IPS-NIHi7 (cell line): ENCODE results near the gene LENG1.

Experiments used
- DNase-seq: peaks from one replicate; pipeline ENCODE4 v3.0.0; 2012; ENCODE audit warnings: mixed read lengths; ENCODE audit errors: extremely low spot score

LENG1 gene

DNA sequence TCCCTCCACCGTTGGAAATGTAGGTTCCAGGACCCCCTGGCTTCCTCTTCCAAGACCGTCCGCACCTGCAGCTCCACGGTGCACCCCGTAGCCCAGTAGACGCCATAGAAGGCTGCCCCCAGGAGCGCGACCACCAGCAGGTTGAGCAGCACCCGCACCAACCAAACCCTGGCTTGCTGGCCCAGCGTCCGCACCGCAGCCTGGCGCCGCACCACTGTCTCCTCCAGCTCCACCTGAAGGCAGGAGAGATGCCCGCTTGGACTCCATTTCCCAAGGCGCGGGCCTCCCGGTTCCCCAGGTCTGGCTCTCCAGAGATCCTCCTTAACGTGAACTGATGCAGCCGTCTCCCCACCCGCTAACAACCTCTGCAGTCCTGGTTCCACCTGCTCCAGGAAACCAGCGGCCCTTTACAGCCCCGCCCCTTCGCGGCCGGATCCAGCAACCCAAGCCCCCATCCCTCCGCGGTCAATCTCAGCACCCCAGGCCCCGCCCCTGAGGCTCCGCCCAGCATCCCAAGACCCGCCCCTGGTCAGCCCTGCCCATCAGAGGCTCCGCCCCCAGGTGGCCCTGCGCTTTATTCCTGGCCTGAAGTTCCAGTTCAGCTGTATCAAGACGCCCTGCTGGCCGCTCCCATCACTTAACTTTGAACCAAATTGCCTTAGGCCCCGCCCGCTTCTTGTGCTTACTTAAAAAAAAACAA is 5.0 kb upstream of the LENG1 start:
- DNase-seq, result peak; percentile 90

- no peak for DNase-seq
Measured at GRCh38 chr19:54162884-54163283, 3.4 kb upstream of the LENG1 start.

DNA sequence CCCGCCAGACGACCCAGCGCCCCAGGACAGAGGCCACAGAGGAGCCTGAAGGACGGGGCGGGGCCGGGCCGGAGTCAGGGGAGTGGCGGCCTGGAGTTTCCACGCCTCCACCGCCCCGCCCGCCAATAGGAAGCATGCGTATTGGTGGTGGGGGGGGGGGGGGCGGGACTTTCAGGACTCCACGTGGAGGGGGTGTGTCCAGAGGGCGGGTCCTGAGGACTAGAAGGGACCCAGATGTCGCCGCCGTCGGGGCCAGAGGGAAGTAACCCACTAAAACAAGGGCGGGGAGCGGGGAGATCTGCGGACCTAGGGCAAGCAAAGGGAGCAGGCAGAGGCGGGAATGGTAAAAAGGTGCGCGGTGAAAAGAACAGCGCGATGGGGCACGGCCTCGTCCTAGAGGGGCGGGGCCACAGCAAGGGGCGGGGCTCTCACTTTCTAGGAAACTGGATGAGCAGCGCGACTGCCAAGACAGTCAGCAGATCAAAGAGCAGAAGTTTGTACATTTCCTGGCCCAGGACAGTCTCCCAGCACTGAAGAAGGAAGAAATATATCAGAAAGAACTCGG is 2.8 kb upstream of the LENG1 start:
- peak; percentile 78 for DNase-seq

- DNase-seq, result no peak
Measured at GRCh38 chr19:54160854-54161253, 1.3 kb upstream of the LENG1 start.

GRCh38 chr19:54160182-54160811 is 776 bp upstream of the LENG1 start:
- no peak for DNase-seq

GRCh38 chr19:54158812-54159351 is 639 bp downstream of the LENG1 start:
- no peak for DNase-seq

DNA sequence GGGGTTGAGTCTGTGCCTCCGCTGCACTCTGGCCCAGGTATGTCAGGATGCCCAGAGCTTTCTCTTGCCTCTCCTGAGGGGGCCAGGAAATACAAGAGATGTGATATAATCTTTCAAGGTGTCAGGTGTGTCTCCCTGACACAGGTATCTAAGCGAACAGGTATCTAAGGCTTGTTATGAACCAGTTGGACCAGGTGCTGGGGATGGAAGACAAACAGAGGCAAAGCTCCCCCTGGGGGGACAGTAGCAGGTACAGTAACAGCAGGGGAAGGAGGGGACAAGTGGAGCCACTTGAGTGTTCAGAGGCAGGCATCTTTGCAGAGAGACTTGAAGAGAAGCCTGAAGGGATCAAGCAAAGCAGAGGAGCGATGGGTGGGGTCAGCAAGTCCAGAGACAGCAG is 2.6 kb downstream of the LENG1 start:
- no peak for DNase-seq

DNA sequence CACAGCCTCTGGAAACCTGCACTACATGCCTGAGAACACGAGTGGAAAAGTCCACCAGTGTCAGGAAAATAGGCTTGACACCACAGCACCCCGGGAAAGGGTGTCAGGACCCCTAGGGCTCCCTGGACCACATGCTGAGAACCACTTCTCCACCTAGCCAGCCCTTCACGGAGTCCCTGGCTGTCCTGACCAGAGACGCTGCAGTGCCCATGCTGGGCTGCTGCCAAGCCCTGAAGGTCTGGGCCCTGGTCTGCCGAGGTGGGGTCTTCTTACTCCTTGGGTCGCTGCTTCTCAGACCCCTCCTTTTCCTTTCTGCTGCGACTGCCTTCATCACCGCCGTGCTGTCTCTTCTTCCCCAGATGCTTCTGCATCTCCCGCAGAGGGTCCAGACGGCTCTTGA is 3.0 kb downstream of the LENG1 start:
- no peak for DNase-seq

DNA sequence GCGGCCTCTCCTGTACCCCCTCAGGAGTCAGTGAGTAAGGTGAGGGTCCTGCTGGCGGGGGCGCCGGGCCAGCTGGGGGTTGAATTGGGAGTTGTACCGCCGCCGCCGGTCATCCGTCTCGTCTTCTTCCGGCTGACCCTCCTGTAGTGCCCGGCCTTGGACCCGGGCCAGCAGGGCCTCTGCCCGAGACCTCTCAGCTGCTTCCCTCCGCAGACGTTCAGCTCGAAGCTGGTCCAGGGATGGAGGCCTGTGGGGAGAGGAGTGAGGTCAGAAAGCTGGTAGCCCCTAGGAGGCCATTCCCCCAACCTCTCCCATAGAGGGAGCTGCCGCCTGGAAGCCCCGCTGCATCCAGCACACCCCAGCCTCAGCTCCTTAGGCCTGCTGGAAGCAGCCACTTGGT is 3.8 kb downstream of the LENG1 start:
- DNase-seq, result no peak

DNA sequence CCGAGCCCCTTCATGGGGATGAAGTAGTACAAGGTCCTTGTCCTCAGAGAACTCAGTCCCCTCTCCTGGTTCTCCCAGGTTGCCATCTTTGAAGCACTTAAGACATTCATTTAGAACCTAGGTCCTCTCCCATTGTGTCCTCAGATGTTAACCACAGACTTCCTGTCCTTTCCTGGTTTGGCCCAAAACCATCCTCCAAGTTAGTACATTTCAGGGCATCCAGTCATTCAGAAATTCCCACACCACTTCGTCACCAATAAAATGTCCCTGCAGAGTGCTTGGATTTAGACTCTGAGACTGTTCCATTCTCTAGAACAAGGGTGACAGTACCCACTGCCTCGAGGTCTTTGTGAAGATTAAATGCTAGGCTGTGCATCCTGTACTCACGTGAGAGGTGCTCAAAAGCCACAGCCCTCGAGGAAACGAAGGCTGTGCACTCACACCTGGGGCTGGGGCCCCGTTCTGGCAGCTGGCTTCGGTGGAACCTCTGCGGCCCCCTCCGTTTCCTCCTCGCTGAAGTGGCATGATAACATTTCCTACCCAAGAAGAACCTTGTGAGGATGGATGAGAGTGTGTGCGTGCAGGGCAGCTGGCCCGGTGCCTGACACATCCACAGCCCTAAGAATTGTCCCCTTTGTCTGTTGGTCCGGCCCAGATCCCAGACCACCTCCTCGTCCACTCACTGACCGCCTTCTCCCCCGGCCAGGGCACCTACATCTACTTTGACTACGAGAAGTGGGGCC is 4.7 kb downstream of the LENG1 start:
- DNase-seq, result no peak

DNA sequence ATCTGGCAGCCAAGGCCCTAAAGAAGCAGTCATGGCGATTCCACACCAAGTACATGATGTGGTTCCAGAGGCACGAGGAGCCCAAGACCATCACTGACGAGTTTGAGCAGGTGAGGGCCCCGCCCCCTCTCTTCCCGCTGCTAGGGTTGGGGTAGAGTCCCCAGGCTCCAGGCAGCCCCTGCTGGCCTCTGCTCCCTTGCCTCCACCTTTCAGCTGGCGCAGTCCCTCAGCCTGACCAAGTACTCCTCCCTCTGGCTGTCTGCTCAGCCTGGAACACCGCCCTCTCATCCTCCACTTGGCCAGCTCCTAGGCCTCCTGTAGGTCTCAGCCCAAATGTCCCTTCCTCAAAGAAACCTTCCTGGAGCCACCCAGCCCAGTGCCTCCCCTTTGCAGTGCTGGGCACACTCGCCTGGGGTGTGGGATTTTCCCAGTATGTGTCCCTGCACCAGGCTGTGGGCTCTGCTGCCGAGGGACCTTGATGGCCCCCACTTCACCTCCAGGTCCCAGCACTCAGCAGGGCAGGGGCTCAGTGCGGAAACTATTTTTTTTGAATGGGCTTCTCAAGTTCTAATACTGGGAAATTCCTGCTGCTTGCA is 5.7 kb downstream of the LENG1 start:
- no peak for DNase-seq

GRCh38 chr19:54152878-54153524 is 6.5 kb downstream of the LENG1 start:
- DNase-seq, result no peak

GRCh38 chr19:54152267-54152666 is 7.3 kb downstream of the LENG1 start:
- DNase-seq, result no peak

- DNase-seq, result no peak
Measured at GRCh38 chr19:54151362-54152035, 8.0 kb downstream of the LENG1 start.

DNA sequence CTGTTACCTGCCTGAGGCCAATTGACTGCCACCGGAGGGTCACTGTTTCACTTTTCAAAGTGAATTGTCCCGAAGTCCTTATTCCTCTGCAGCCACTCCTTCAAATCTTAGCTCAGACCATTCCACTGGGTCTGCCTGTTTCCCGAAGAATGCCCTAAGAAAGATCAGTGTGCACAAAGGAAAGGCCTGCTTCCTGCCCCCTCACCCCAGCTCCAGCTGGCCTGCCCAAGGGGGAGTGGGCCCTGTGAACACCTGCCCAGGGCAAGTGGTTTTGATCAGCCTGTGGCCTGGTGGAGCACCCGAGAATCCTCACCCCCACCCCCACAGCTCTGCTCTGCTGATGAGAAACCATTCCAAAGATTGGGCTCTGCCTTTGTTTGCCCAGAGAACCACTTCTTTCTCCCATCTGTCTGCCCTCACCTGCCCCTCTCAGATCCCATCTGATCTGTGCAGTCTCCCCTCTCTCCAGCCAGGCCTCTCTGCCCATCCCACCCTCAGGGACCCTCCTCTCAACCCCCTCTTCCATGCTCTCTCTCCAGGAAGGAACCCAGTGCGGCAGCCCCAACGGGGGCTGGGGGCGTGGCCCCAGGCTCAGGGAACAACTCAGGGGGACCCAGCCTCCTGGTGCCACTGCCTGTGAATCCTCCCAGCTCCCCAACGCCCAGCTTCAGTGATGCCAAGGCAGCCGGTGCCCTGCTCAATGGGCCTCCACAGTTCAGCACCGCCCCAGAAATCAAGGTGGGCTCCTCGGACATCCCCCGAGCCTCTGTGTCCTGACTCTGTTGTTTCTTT is 10.3 kb downstream of the LENG1 start:
- no peak for DNase-seq

- DNase-seq, result no peak
Measured at GRCh38 chr19:54148158-54148557, 11.4 kb downstream of the LENG1 start.

GRCh38 chr19:54147676-54148075 is 11.8 kb downstream of the LENG1 start:
- DNase-seq, result no peak

- no peak for DNase-seq
Measured at GRCh38 chr19:54145541-54146158, 13.9 kb downstream of the LENG1 start.

GRCh38 chr19:54142166-54142780 is 17.2 kb downstream of the LENG1 start:
- no peak for DNase-seq
